NCI-H2029 treated with DMSO at 0.1 percent for 48 hours (cell line): ENCODE results near the gene ALDH2.
"Not testable (repeated sequence)": the region's sequence is repeated elsewhere in the genome, so short reads cannot be mapped to it uniquely, and the experiment has no call there.

Experiments
- DNase-seq: peaks from one replicate; lab custom pipeline; 2025; lab: John Stamatoyannopoulos, UW

ALDH2 gene

DNA sequence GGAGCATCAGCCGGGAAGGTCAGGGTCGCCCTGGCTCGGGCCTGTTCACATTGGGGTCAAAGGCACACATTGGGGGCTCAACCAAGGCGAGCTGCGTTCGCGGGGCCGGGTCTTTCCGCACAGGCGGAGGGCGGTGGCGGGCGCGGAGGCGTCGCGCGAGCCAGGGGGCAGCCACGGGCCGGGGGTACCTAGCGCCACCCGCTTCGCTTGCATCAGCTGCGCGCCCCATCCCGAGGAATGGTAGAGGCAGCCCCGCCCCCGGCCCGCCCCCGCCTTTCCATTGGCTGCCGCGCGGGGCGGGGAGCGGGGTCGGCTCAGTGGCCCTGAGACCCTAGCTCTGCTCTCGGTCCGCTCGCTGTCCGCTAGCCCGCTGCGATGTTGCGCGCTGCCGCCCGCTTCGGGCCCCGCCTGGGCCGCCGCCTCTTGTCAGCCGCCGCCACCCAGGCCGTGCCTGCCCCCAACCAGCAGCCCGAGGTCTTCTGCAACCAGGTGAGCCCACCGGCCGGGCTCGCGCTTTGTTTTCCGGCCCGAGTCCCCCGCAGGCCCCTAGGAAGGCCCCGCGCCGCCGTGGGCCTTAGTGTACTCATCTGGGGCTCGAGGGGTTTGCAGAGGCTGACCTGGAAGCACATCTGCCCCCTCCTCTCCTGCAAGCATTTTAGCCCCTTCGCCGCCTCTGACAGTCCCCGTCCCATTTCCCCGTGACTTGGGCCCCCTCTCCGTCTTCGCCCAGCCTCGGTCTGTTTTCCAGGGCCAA is at the start of gene ALDH2:
Gene ALDH2 (plus strand): TSS at position 326 of the 754 bp plus-strand sequence. CDS start 50 bp downstream, at position 376.
- DNase-seq, result no peak

- DNase-seq, result not testable (repeated sequence)
These were observed 47.4 kb upstream of the ALDH2 start for GRCh38 chr12:111719316-111719715.

DNA sequence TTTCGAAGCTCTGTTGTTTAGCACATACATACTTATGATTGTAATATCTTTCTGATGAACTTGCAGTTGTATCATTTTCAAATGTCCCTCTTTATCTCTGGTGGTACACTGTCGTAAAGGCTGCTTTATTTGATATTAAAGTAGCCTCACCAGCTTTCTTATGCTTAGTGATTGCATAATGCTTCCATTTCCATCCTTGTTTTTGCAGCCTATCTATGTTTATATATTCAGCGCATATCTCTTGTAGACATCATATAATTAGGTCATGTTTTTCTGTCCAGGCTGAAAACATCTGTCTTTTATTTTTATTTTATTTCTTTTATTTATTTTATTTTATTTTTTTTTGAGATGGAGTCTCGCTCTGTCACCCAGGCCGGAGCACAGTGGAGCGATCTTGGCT is 46.3 kb upstream of the ALDH2 start:
- no peak for DNase-seq

GRCh38 chr12:111723646-111724360 is 42.9 kb upstream of the ALDH2 start:
- DNase-seq, result not testable (repeated sequence)

- DNase-seq, result no peak
These were observed 37.9 kb upstream of the ALDH2 start for GRCh38 chr12:111728795-111729194.

DNA sequence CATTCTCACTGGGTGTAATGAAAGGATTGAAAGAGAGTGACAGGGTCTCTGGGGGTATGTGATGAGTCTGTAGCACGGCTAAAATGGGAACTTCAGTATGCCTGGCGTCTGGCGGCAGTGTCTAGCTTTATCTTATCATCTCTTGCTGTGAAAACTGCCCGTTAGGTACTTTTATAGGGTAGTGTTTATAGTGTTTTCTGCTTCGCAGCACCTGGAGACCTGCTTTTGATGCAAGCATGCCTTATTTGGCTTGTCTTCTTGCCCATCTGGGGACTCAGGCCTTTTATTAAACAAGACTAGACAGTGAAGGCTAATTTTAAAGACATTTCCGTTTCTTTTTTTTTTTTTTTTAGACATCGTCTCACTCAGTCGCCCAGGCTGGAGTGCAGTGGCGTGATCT is 36.3 kb upstream of the ALDH2 start:
- no peak for DNase-seq

GRCh38 chr12:111732786-111733185 is 33.9 kb upstream of the ALDH2 start:
- no peak for DNase-seq

DNA sequence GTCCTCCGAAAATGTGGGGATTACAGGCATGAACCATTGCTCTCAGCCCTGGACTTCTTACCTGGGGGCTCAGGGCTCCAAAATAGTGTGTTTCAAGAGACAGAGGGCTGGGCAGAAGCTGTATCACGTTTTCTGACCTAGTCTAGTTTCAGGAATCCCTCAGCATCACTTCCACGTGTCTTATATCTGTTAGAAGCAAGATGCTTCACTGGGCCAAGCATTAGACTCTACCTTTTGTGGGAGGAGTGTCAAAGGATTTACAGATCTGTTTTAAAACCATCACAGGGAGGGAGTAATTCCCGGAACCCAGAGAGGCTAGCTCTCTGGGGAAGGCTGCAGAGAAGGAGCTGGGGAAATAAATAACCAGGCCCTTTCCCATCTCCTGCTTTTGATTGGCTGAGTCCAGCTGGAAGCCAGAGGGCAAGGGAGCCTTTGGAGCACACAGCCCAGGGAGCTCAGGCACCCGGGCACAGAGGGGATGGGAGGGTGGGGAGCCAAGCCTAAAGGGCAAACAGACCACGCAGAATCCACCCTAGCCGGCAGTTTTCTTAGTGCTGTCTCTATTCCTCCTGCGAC is 33.3 kb upstream of the ALDH2 start:
- no peak for DNase-seq

- DNase-seq, result not testable (repeated sequence)
These were observed 27.2 kb upstream of the ALDH2 start for GRCh38 chr12:111739524-111739923.

- DNase-seq, result peak; percentile 86
These were observed 25.4 kb upstream of the ALDH2 start for GRCh38 chr12:111741235-111741812.

DNA sequence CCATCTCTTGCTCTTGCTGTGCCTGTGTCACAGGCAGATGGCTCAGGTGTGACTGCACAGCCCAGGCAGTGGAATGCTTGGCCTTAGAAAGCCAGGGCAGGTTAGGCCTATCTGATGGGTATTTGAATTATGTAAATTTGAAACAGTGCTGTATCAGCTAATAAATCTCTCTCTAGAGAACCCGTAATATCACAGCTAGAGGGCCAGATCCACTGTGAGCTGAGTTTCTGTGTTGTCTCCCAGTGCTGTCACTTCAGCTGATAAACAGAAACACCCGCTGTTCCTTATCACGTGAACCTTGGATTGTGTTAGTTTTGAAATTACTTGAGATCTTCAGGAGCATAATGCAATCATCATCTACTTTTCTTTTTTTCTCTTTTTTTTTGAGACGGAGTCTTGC is 21.5 kb upstream of the ALDH2 start:
- no peak for DNase-seq

- DNase-seq, result no peak
These were observed 19.4 kb upstream of the ALDH2 start for GRCh38 chr12:111747333-111747732.

DNA sequence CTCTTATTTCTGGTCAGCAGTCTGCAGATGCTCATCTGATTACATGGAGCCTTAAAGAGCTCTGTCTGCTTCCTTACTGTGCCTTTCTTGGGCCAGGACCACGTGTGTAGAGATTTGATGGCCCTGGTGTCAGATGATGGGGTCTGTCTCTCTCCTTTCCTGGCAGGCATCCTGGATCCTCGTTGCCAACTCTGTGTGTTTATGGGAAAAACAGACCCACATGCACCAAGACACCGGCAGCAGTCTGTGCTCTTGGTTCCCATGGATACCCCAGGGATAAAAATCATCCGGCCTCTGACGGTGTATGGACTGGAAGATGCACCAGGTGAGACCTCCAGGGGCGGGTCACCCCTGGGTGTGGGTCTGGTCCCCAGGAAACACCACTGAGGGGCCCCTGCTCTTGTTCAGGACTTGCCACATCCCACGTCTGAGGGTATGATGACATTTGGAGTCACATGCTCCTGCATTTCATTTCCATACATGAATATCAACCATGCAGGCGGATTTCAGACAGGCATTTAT is 18.5 kb upstream of the ALDH2 start:
- no peak for DNase-seq

DNA sequence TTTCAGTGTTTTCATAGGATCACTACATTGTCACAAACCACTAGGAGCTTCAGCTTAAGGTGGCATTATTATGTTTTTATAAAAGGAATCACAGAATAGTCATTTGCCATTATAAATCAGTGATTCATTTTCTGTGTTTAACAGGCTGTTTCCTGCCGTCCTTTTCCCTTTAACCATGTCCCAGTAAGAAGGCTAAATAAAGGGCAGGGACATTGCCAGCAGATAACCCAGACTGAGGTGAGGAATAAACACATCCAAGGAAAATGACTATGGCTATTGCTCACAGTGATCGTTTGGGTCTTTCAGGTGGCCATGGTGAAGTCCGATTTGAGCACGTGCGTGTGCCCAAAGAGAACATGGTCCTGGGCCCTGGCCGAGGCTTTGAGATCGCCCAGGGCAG is 17.9 kb upstream of the ALDH2 start:
- DNase-seq, result no peak

DNA sequence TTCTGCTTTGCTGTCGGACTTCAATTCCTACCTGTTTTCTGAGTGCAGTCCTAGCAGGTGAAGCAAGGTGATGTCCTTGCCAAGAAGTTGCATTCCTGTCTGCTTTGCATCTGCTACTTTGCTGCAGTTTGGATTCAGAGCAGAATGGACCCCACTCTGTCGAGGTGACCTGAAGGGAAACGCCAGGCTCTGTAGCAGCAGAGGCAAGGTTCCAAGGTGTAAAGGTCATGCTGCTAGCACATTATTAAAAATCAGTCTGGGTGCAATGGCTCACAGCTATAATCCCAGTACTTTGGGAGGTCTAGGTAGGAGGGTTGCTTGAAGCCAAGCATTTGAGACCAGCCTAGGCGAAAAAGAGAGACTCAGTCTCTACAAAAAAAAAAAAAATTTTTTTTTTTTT is 17.3 kb upstream of the ALDH2 start:
- no peak for DNase-seq

DNA sequence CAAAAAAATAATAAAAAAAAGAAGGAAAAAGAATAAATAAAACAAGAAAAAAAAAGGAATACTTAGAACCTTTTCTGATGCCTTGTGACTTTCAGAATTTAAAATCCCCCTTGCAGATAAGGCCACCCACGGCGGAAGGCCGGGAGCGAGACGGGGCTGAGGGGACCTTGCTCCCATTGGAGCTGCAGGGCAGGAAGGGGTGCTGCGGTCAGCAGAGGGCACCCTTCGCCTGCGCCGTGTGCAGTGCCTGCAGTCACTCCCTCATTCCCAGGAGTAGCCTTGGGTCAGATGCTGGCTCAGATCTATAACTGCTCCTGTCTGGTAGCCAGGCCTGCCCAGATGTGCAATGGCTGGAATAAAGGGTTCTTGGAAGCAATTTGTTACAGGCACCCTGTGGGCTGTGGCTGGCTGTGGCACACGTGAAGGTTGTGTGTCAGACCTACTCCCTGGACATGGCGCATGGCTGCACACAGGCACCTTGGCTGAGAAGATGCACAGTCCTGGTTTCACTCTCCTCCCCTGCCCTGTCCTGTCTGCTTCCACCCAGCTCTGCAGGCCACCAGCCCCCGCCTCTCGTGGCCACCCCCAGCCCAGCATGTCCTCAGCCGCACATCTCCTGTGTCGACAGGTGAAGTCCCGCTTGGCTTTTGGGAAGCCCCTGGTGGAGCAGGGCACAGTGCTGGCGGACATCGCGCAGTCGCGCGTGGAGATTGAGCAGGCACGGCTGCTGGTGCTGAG is 13.4 kb upstream of the ALDH2 start:
- no peak for DNase-seq

- no peak for DNase-seq
These were observed 12.1 kb upstream of the ALDH2 start for GRCh38 chr12:111754671-111755070.

DNA sequence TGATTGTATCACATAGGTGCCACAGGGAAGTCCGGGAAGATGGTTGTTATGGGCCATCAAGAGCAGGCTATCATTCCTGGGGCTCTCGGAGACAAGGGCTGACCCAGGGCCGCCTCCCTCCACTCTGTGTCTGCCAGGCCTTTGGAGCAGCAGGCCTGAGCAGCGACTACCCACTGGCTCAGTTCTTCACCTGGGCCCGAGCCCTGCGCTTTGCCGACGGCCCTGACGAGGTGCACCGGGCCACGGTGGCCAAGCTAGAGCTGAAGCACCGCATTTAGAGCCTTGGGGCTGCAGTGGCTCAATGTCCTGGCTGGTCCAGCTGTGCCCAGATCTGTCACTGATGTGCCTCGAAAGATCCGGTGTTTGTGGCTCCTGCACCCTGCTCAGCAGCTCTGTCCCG is 10.5 kb upstream of the ALDH2 start:
- DNase-seq, result no peak

DNA sequence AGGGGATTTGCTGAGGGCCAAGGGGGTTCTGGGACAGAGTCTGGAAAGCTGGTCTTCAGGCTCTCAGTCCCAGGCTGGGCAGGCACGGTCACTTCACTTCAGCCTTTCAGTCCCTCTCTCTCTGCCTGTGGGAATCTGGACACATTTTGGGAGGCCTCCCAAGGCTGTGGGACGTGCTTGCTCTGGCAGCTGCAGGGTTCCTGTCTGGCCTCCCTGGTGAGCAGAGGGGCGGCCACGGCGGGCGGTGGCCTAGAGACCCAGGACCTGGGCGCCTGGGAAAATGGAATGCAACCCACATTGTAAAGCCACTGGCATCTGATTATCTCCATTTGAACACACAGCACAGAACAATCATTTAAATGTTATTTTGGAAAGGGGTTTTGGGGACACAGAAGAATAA is 10.1 kb upstream of the ALDH2 start:
- no peak for DNase-seq

DNA sequence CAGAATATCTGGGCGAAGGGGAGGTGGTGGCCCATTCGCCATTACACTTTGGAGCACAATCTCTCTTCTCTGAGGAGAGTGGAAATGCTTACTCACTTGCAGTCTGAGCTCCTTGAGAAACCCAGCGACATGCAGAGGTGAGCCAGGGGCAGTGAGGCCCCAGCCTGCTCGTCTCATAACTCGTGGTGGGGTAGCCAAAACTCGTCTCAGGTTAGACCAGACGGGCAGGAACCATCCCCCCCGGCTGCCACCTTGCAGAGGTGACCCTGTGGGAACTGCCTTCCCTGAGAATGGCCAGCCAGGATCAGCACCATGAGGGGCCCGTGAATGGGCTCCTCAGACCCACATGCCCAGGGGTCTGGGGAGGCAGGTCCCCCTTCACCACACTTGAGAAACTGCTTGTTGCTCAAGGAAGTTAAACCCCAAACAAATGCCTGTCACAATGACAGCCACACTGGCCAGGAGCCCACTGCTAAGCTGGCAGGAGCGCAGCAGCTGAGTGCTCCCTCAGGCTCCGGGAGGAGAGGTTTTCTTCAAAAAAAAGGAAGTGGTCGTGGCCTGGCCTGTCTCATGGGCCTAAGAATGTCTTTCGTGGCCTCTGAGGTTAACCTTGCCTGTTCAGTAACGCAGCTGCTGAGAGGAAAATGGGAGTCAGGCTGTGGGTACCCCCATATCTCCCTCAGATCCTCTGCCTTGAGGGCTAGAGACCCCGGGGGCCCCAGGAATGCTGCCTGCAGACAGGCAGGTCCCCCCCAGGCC is 9.2 kb upstream of the ALDH2 start:
- DNase-seq, result no peak

DNA sequence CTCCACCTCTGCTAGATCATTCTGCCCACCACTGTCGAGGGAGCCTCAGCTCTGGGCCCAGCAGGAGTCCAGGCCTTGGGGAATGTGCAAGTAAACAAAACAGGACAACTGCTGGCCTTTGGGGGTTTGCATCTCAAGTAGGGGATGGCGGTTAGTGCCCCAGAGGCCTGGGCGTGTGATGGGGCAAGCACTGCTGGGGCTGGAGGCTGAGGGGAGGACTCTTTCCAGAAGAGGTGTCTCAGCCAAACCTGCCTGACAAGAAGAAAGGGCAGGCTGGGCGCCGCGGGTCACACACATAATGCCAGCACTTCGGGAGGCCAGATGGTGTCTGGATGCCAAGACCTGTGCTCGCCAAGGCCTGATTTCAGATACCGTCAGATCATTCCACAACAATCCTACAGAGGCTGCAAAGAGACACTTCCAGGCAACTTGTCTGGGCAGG is 8.6 kb upstream of the ALDH2 start:
- no peak for DNase-seq
